GM12878 (cell line): Measurements from ENCODE around the gene ZBED5. TPM values are rescaled to one million over a fixed set of nuclear protein-coding genes. Genes with fewer than 3 reads are reported as not detected.

ENCODE experiments used
- ATAC-seq: fragments of 200-7000 bp; cut with Tn5 transposase; 3 replicates; pipeline ENCODE4 v1.9.1; 2020; ENCODE audit warnings: mild to moderate bottlenecking, moderate library complexity
- BruUV-seq: library from RNA; stranded (reverse); fragments of 400-500 nt; replicated peaks from 2 replicates; lab custom pipeline; 2021; lab: Mats Ljungman, UMichigan
- CTCF ChIA-PET: fragments of 300-600 bp; sonication (Branson Sonifier 250); formaldehyde crosslinking; extraction: SDS; loops from one replicate; lab custom pipeline; 2021; ENCODE audit warnings: inconsistent platforms; lab: Yijun Ruan, JAX
- POLR2A ChIA-PET: fragments of 350-600 bp; formaldehyde crosslinking; extraction: SDS; loops from one replicate; lab custom pipeline; 2021; ENCODE audit warnings: inconsistent platforms; lab: Charles Lee
- RAD21 ChIA-PET: fragments of 300-600 bp; sonication (Branson Sonifier 250); formaldehyde crosslinking; loops from one replicate; lab custom pipeline; 2023; ENCODE audit warnings: antibody characterized with exemption; ENCODE audit not compliant: unreplicated experiment; lab: Charles Lee
- SMC1A ChIA-PET: fragments of 300-600 bp; sonication (Branson Sonifier 250); formaldehyde crosslinking; loops from one replicate; lab custom pipeline; 2023; ENCODE audit not compliant: unreplicated experiment, uncharacterized antibody; lab: Charles Lee
- DNase-seq: peaks from one replicate; pipeline ENCODE4 v3.0.0-alpha.2; 2011; ENCODE audit warnings: low read depth, low spot score
- FAIRE-seq: peaks from 3 replicates; lab custom pipeline; 2011; peaks lifted over from hg19 to GRCh38; lab: Jason Lieb, UNC
- H2AFZ ChIP-seq: 2 replicates; pipeline ENCODE4 v1.6.0; 2011; ENCODE audit warnings: low read depth, low read length, control low read depth; ENCODE audit not compliant: control insufficient read depth
- H3K27ac ChIP-seq: 2 replicates; pipeline ENCODE4 v1.5.1; 2011; ENCODE audit warnings: control low read depth; ENCODE audit not compliant: control insufficient read depth, insufficient read depth
- H3K27me3 ChIP-seq, 2 experiments: replicated peaks in 1 of 2; 2 replicates each; pipeline versions ENCODE4 v1.6.0 to v1.6.1; 2011; ENCODE audit warnings: low read length in 1 of 2; ENCODE audit not compliant: control insufficient read depth in 2 of 2, insufficient read depth in 2 of 2
- H3K36me3 ChIP-seq, 2 experiments: 2 replicates each; pipeline ENCODE4 v1.5.1; 2011; ENCODE audit warnings: low read length in 1 of 2; ENCODE audit not compliant: control insufficient read depth in 2 of 2, insufficient read depth in 2 of 2
- H3K4me1 ChIP-seq: 2 replicates; pipeline ENCODE4 v1.6.1; 2011; ENCODE audit warnings: mild to moderate bottlenecking, low read length, moderate library complexity, mixed read lengths; ENCODE audit not compliant: control insufficient read depth, insufficient read depth
- H3K4me2 ChIP-seq: 2 replicates; pipeline ENCODE4 v1.6.0; 2011; ENCODE audit warnings: control low read depth; ENCODE audit not compliant: control insufficient read depth, insufficient read depth
- H3K4me3 ChIP-seq: fragments of 200-600 bp; sonication (generic); 2 replicates; pipeline ENCODE4 v1.5.1; 2016
- H3K79me2 ChIP-seq: 2 replicates; pipeline ENCODE4 v1.6.0; 2011; ENCODE audit warnings: low read length; ENCODE audit not compliant: control insufficient read depth, insufficient read depth
- H3K9ac ChIP-seq: 2 replicates; pipeline ENCODE4 v1.8.0; 2011; ENCODE audit warnings: low read length, control low read depth, mixed read lengths; ENCODE audit not compliant: control insufficient read depth, insufficient read depth
- H3K9me3 ChIP-seq: replicated peaks from 3 replicates; pipeline ENCODE4 v1.5.1; 2011; ENCODE audit warnings: mild to moderate bottlenecking, low read length; ENCODE audit not compliant: control insufficient read depth, insufficient read depth
- H4K20me1 ChIP-seq: 2 replicates; pipeline ENCODE4 v1.6.0; 2011; ENCODE audit not compliant: control insufficient read depth, insufficient read depth
- EGR1 ChIP-seq, 2 experiments: IDR thresholded peaks; 1 replicate in 1 of 2; 2 replicates in 1 of 2; pipeline ENCODE4 v1.6.1; 2011 to 2012; ENCODE audit warnings: low read depth in 2 of 2, low read length in 2 of 2, borderline replicate concordance in 1 of 2, mild to moderate bottlenecking in 1 of 2, moderate library complexity in 1 of 2
- KDM1A ChIP-seq: fragments of 200-600 bp; sonication (generic); IDR thresholded peaks from 2 replicates; pipeline ENCODE4 v1.6.1; 2016; ENCODE audit warnings: borderline replicate concordance
- NKRF ChIP-seq: fragments of 450-650 bp; conservative IDR thresholded peaks from 2 replicates; pipeline ENCODE4 v1.6.1; 2017; ENCODE audit warnings: mild to moderate bottlenecking, moderate library complexity
- PML ChIP-seq: IDR thresholded peaks from 2 replicates; pipeline ENCODE4 v1.6.1; 2012; ENCODE audit warnings: low read length, inconsistent platforms
- SMARCA5 ChIP-seq: fragments of 450-650 bp; IDR thresholded peaks from 2 replicates; pipeline ENCODE4 v1.6.1; 2017; ENCODE audit warnings: mild to moderate bottlenecking
- TCF12 ChIP-seq: IDR thresholded peaks from 2 replicates; pipeline ENCODE4 v1.6.1; 2011; ENCODE audit warnings: low read depth, mild to moderate bottlenecking, low read length
- WGBS: methylation state at CpG from one replicate; pipeline ENCODE4 v1.1.6; 2016; ENCODE audit warnings: low lambda C conversion rate; ENCODE audit not compliant: insufficient replicate concordance, insufficient coverage; ENCODE audit errors: missing lambda C conversion rate; 5-methylcytosine and 5-hydroxymethylcytosine counted together
- in situ Hi-C: fragments of 300-500 bp; cut with MboI; formaldehyde crosslinking; loops from 9 replicates; pipeline ENCODE4 v1.14.3; 2018; ENCODE audit warnings: mixed read lengths
- intact Hi-C: fragments of 100-400 bp; cut with micrococcal nuclease; formaldehyde crosslinking; loops from one replicate; pipeline ENCODE4 v1.14.2; 2022; ENCODE audit not compliant: unreplicated experiment
- polyA plus RNA-seq, 11 experiments: library from polyadenylated mRNA; depleted of rRNA in 4 of 11; unstranded in 6 of 11; stranded (reverse) in 5 of 11; fragments of >200 nt; fragmentation: Nextera tagmentation in 4 of 11; fragmentation: Illumina TruSeq in 1 of 11; extraction: Ambion mirVana in 4 of 11; extraction: Trizol in 1 of 11; gene quantifications; 1 replicate in 1 of 11; 2 replicates in 10 of 11; pipeline versions ENCODE4 v1.2.1 to v1.2.3, GENCODE V29; 2011 to 2016; ENCODE audit warnings: inconsistent platforms in 2 of 11, missing spikeins in 2 of 11, low read depth in 1 of 11
- total RNA-seq, 4 experiments: library from RNA; depleted of rRNA in 3 of 4; stranded (reverse); fragments of >200 nt in 3 of 4; fragmentation: Illumina TruSeq in 1 of 4; extraction: Trizol in 1 of 4; gene quantifications; 2 replicates each; pipeline versions ENCODE4 v1.2.1 to v1.2.3, GENCODE V29; 2013 to 2021

ZBED5 gene
- total and polyA plus RNA-seq, 10 of the 15 experiments (the other 5 are each of a cell fraction or from before 2014, with no cell fraction given) = 27.3 to 86.8 (median 37.6) TPM

GRCh38 chr11:10881892-10882291 is 24.0 kb upstream of the ZBED5 start:
- no peaks in the 10 kb centered on the region; the same call in 2 of the 3 replicates for H3K9me3 ChIP-seq
- no peak overlapping the region for H3K9ac ChIP-seq
- H3K79me2 ChIP-seq = no peaks in the 10 kb centered on the region
- H3K4me1 ChIP-seq = no peaks in the 10 kb centered on the region
- no TSS peak for BruUV-seq
- CTCF ChIA-PET = no interaction called here
- ATAC-seq (no peak), FAIRE-seq (no peak), DNase-seq (no peak)
- WGBS = 64% methylated on average over 3 of the region's 3 CpGs
- H3K27ac ChIP-seq = no peak overlapping the region
- in situ Hi-C loops (no loop called here), intact Hi-C loops (no loop called here)
- no peak overlapping the region for H3K4me3 ChIP-seq
- TF ChIP-seq NKRF (no peak), SMARCA5 (no peak), TCF12 (no peak), PML (no peak), KDM1A (no peak), EGR1 (IDR thresholded peaks at IDR 0.05; ENCODE audit: borderline replicate concordance in 1 of 2, low read depth in 2 of 2, low read length in 2 of 2) (no peak)
- no peaks in the 10 kb centered on the region for H3K36me3 ChIP-seq
- H2AFZ ChIP-seq = no peak overlapping the region
- no peaks in the 10 kb centered on the region for H4K20me1 ChIP-seq
- H3K27me3 ChIP-seq = no peaks in the 10 kb centered on the region
- POLR2A ChIA-PET = no interaction called here
- H3K4me2 ChIP-seq = no peak overlapping the region
- SMC1A ChIA-PET = no interaction called here
- RAD21 ChIA-PET = no interaction called here
